Measurements from ENCODE around the gene APOA1. TPM values are rescaled to one million over a fixed set of nuclear protein-coding genes. Genes with fewer than 3 reads are reported as not detected.

Gene APOA1
- total and polyA plus RNA-seq, 2 of the 4 experiments (the other 2 are of a cell fraction), result 0.18 to 0.89 TPM

GRCh38 chr11:116868066-116868465 lies 30.6 kb upstream of the APOA1 start:
- H4K91ac ChIP-seq (ENCODE audit: insufficient read depth, low read depth, low read length), result no peak overlapping the region
- POLR2A ChIA-PET (ENCODE audit: unreplicated experiment), result no interaction called here

More at GRCh38 chr11:116868066-116868465, 30.6 kb upstream of the APOA1 start:
- H3K4me3 ChIP-seq (ENCODE audit: insufficient read depth, low read depth, low read length), result no peak overlapping the region
- peaks cover 19% of the 10 kb centered on the region for H3K9me1 ChIP-seq (ENCODE audit: insufficient read depth, low read length)
- no peak overlapping the region for H3K4ac ChIP-seq (ENCODE audit: low read depth, low read length)
- no peak overlapping the region for H2AFZ ChIP-seq (replicated peaks; ENCODE audit: low read length, poor library complexity)
- H3K4me2 ChIP-seq (ENCODE audit: low read depth, low read length), result no peak overlapping the region
- no peak overlapping the region for H3K14ac ChIP-seq (replicated peaks; ENCODE audit: low read depth, low read length)
- H2BK120ac ChIP-seq (ENCODE audit: low read depth, low read length), result no peak overlapping the region
- no peak for TF ChIP-seq MAFK (IDR thresholded peaks at IDR 0.05; ENCODE audit: low read depth, low read length)
- no peak for TF ChIP-seq RFX5 (IDR thresholded peaks at IDR 0.05; ENCODE audit: low read depth, low read length)
- no peak for TF ChIP-seq CHD1 (IDR thresholded peaks at IDR 0.05; ENCODE audit: low read depth, low read length)
- TF ChIP-seq, protein P1, sequence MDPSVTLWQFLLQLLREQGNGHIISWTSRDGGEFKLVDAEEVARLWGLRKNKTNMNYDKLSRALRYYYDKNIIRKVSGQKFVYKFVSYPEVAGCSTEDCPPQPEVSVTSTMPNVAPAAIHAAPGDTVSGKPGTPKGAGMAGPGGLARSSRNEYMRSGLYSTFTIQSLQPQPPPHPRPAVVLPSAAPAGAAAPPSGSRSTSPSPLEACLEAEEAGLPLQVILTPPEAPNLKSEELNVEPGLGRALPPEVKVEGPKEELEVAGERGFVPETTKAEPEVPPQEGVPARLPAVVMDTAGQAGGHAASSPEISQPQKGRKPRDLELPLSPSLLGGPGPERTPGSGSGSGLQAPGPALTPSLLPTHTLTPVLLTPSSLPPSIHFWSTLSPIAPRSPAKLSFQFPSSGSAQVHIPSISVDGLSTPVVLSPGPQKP (IDR thresholded peaks at IDR 0.05; ENCODE audit: borderline replicate concordance, low read depth, low read length), result no peak
- TF ChIP-seq, protein P2, sequence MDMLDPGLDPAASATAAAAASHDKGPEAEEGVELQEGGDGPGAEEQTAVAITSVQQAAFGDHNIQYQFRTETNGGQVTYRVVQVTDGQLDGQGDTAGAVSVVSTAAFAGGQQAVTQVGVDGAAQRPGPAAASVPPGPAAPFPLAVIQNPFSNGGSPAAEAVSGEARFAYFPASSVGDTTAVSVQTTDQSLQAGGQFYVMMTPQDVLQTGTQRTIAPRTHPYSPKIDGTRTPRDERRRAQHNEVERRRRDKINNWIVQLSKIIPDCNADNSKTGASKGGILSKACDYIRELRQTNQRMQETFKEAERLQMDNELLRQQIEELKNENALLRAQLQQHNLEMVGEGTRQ (IDR thresholded peaks at IDR 0.05; ENCODE audit: low read depth, low read length), result no peak
- TF ChIP-seq SMC3 (IDR thresholded peaks at IDR 0.05; ENCODE audit: low read depth, low read length), result no peak
- no peak overlapping the region for H2BK5ac ChIP-seq (ENCODE audit: low read depth, low read length, poor library complexity, severe bottlenecking)
- no peak overlapping the region for H3K27ac ChIP-seq (ENCODE audit: insufficient read depth, low read length)
- no peak overlapping the region for H2AK9ac ChIP-seq (replicated peaks; ENCODE audit: low read depth, low read length, poor library complexity)
- ATAC-seq (ENCODE audit: low read depth), result no peak
- WGBS, 2 experiments (ENCODE audit: extremely low coverage in 2 of 2, insufficient read length in 1 of 2), result no CpG with 5 or more reads among the region's 3 CpGs
- H3K9me3 ChIP-seq (ENCODE audit: control insufficient read depth, insufficient read depth, low read length), result no peaks in the 10 kb centered on the region
- peaks cover 32% of the 10 kb centered on the region for H3K36me3 ChIP-seq (ENCODE audit: control insufficient read depth, insufficient read depth, low read length)
- no peak for DNase-seq
- no peak overlapping the region for H3K56ac ChIP-seq (ENCODE audit: extremely low read depth, insufficient read depth, low read length)
- H4K20me1 ChIP-seq (ENCODE audit: insufficient read depth, low read length), result no peaks in the 10 kb centered on the region
- peaks cover 0 to 10% of the 10 kb centered on the region in 2 experiments; a peak in 3 of 4 replicates for H3K79me1 ChIP-seq (ENCODE audit: low read depth in 1 of 2, low read length in 2 of 2)
- H2BK20ac ChIP-seq (ENCODE audit: low read depth, low read length), result no peak overlapping the region
- H2AK5ac ChIP-seq (ENCODE audit: low read depth, low read length), result no peak overlapping the region
- H3K27me3 ChIP-seq (ENCODE audit: control insufficient read depth, insufficient read depth, low read length), result no peaks in the 10 kb centered on the region
- in situ Hi-C loops (cut with MboI; ENCODE audit: low sequenced_read_pairs) (no loop called here), dilution Hi-C loops (cut with HindIII; ENCODE audit: low sequenced_read_pairs, unreplicated experiment) (no loop called here), intact Hi-C loops (cut with micrococcal nuclease) (no loop called here)
- no peak overlapping the region for H3K18ac ChIP-seq (ENCODE audit: low read depth, low read length)
- H4K8ac ChIP-seq (ENCODE audit: low read depth in 2 of 2, low read length in 2 of 2), result no peak overlapping the region
- H3K23ac ChIP-seq (ENCODE audit: low read depth, low read length), result no peak overlapping the region
- H3K9ac ChIP-seq (ENCODE audit: low read depth, low read length), result no peak overlapping the region
- no peak overlapping the region for H4K5ac ChIP-seq (ENCODE audit: low read depth, low read length)
- CTCF ChIA-PET, result interaction anchor here (0.7 kb wide), 1 partner anchor 12 kb away, joined by 3 read pairs; no protein-coding TSS in a partner anchor
- peaks cover 5% of the 10 kb centered on the region; the same call in 1 of the 2 replicates for H3K4me1 ChIP-seq (ENCODE audit: control insufficient read depth, insufficient read depth, low read length)
- BruUV-seq (replicated peaks), result no TSS peak
- H2BK15ac ChIP-seq (ENCODE audit: low read depth, low read length), result no peak overlapping the region

All from IMR-90 (cell line).